Measurements from ENCODE around the gene RHOG.

RHOG gene

DNA sequence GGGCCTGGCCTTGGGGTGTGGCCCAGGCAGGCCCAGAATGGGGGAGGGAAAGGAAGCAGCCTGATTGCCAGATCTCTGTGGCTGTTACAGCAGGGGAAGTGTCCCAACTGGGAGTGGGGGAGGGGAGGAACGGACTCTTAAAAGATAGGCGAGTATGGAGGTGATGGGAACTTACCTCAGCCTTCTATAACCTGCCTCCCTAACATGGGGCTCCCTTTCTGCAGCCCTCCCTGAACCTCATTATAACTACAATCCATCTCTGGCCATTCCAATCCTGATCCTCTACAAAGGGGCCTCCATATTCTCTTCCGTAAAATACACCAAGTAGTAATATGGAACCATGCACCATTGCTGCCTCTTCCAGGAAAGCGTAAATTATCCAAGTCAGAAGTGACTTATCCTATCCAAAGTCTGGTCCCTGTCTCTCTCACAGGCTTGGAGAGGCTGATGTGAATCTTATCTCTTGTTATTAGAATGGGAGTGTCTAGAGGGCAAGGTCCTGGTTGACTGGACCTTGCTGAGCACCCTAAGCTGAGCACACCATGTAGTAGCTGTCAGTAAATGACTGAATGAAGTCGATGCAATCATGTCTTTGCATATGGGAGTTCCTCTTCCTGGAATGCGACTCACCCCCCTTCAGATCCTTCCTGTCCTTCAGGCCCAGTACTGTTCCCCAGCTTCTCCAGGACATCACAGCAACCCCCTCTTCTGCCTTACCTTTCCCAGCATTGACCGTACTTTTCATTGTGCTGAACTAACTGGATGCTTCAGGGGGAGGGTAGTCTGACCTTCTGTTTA, 5.9 kb downstream of the RHOG start:
- H3K4me3 ChIP-seq (ENCODE audit: low read length), result no peak overlapping the region
- no peak for DNase-seq (ENCODE audit: low read depth)
- TF ChIP-seq, protein P1, sequence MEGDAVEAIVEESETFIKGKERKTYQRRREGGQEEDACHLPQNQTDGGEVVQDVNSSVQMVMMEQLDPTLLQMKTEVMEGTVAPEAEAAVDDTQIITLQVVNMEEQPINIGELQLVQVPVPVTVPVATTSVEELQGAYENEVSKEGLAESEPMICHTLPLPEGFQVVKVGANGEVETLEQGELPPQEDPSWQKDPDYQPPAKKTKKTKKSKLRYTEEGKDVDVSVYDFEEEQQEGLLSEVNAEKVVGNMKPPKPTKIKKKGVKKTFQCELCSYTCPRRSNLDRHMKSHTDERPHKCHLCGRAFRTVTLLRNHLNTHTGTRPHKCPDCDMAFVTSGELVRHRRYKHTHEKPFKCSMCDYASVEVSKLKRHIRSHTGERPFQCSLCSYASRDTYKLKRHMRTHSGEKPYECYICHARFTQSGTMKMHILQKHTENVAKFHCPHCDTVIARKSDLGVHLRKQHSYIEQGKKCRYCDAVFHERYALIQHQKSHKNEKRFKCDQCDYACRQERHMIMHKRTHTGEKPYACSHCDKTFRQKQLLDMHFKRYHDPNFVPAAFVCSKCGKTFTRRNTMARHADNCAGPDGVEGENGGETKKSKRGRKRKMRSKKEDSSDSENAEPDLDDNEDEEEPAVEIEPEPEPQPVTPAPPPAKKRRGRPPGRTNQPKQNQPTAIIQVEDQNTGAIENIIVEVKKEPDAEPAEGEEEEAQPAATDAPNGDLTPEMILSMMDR (conservative IDR thresholded peaks at IDR 0.05; ENCODE audit: low read depth, low read length), result no peak

- no peak overlapping the region for H3K4me3 ChIP-seq (ENCODE audit: low read length)
- TF ChIP-seq, protein P1 (conservative IDR thresholded peaks at IDR 0.05; ENCODE audit: low read depth, low read length), result no peak
- DNase-seq (ENCODE audit: low read depth), result no peak
Observed at GRCh38 chr11:3834349-3834663, 6.5 kb downstream of the RHOG start.

GRCh38 chr11:3833449-3833848, 7.3 kb downstream of the RHOG start:
- TF ChIP-seq, protein P1 (conservative IDR thresholded peaks at IDR 0.05; ENCODE audit: low read depth, low read length), result no peak
- H3K4me3 ChIP-seq (ENCODE audit: low read length), result no peak overlapping the region
- DNase-seq (ENCODE audit: low read depth), result no peak

GRCh38 chr11:3832816-3833215, 7.9 kb downstream of the RHOG start:
- H3K4me3 ChIP-seq (ENCODE audit: low read length), result no peak overlapping the region
- TF ChIP-seq, protein P1 (conservative IDR thresholded peaks at IDR 0.05; ENCODE audit: low read depth, low read length), result no peak
- no peak for DNase-seq (ENCODE audit: low read depth)

DNA sequence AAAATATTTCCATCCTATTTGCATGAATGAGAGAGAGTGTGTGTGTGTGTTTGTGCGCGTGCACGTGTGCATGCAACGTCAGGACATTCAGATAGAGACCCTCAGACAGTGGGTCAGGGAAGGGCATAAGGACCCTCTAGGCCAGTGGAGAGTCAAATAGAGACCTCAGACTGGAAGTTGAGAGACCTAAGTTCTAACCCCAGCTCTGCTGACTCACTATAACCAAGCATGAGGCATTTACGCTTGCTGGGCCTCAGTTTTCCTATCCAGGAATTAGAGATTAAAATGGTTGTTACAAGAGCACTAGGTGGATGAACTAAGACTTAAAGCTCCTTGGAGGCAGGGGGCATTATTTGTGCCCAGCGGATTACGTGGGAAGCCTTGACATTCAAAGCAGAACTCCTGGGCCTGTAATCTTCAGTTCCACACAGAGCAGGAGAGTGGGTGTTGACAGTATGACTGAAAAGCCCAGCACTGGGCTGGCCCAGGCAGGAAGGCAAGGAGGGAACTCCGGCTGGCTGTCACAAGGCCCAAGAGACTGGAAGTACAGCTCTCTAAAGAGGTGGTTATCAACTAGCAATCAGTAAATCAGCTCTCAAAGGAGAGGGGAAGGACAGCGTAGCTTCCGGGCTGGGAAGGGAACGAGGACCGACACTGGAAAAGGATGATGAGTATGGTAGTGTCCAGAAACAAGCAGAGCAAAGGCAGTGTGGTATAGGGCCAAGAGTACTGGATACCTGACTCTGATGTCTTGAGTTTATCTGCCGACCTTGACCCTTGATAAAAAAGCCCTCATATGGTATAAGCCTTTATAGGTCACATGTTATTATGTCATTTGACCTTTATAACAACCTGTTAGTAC, 9.2 kb downstream of the RHOG start:
- TF ChIP-seq, protein P1 (conservative IDR thresholded peaks at IDR 0.05; ENCODE audit: low read depth, low read length), result no peak
- DNase-seq (ENCODE audit: low read depth), result no peak
- H3K4me3 ChIP-seq (ENCODE audit: low read length), result no peak overlapping the region

DNA sequence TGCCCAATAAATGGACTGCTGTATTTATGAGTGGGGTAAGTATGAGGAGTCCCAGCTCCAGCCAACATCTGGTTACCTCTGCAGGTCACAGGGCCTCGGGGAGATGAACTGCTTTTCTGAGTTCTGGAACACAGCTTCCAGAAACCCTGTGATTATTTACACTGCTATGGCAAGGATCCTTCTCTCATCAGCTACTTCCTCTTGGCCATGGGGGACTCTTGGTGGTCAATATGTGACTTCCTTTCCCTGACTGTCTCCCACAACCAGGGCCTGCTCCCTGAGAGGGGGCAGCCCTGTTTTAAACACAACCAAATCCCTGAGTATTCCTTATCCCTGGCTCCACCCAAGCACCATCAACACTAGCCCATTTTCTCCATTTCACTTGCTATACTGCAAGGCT, 10.0 kb downstream of the RHOG start:
- no peak for DNase-seq (ENCODE audit: low read depth)
- TF ChIP-seq, protein P1 (conservative IDR thresholded peaks at IDR 0.05; ENCODE audit: low read depth, low read length), result no peak
- no peak overlapping the region for H3K4me3 ChIP-seq (ENCODE audit: low read length)
